Right lobe of liver (tissue), 6 donors: ENCODE data around the gene LRTM2. TPM values are rescaled to one million over a fixed set of nuclear protein-coding genes. Genes with fewer than 3 reads are reported as not detected.

Experiments used
- ATAC-seq, 4 donors: fragments of 200-7000 bp; cut with Tn5 transposase; one replicate each; pipeline ENCODE4 v1.9.1; 2020; ENCODE audit warnings: mild to moderate bottlenecking in 4 of 4, moderate library complexity in 4 of 4
- DNase-seq, 3 donors: peaks; one replicate each; pipeline ENCODE4 v3.0.0-alpha.2; 2020
- H3K27ac ChIP-seq, 3 donors: fragments of 200-600 bp; one replicate each; pipeline ENCODE4 v1.8.0; 2022
- H3K27me3 ChIP-seq, 2 donors: fragments of 200-600 bp; one replicate each; pipeline ENCODE4 v1.8.0; 2022
- H3K36me3 ChIP-seq, 4 donors: fragments of 200-600 bp; sonication (generic) in 1 of 4; one replicate each; pipeline versions ENCODE4 v1.5.1 to v1.8.0; 2017 to 2022; ENCODE audit warnings: control low read depth in 1 of 4
- H3K4me1 ChIP-seq, 4 donors: fragments of 200-600 bp; sonication (generic) in 1 of 4; one replicate each; pipeline versions ENCODE4 v1.5.1 to v1.8.0; 2017 to 2022; ENCODE audit warnings: control low read depth in 1 of 4
- H3K4me3 ChIP-seq, 3 donors: fragments of 200-600 bp; one replicate each; pipeline ENCODE4 v1.8.0; 2022
- H3K9me3 ChIP-seq, 4 donors: fragments of 200-600 bp; sonication (generic) in 1 of 4; one replicate each; pipeline versions ENCODE4 v1.5.1 to v1.8.0; 2017 to 2022; ENCODE audit warnings: control low read depth in 1 of 4
- CTCF ChIP-seq, 4 donors: fragments of 200-600 bp in 3 of 4; fragments of 450-650 bp in 1 of 4; IDR thresholded peaks; one replicate each; pipeline versions ENCODE4 v1.5.1 to v1.8.0; 2016 to 2022; ENCODE audit warnings: antibody characterized with exemption in 4 of 4, mild to moderate bottlenecking in 2 of 4
- POLR2A ChIP-seq: fragments of 450-650 bp; IDR thresholded peaks from one replicate; pipeline ENCODE4 v1.6.1; 2017; ENCODE audit warnings: antibody characterized with exemption, mild to moderate bottlenecking
- WGBS: methylation state at CpG from one replicate; pipeline ENCODE4 v1.1.6; 2018; ENCODE audit warnings: low coverage, low lambda C conversion rate; ENCODE audit not compliant: insufficient coverage; ENCODE audit errors: missing lambda C conversion rate; 5-methylcytosine and 5-hydroxymethylcytosine counted together
- intact Hi-C, 2 donors: fragments of 100-400 bp; cut with DNase I; formaldehyde crosslinking; loops; one replicate each; pipeline versions ENCODE4 v1.11.2 to v1.14.1; 2022
- long read RNA-seq: library from polyadenylated mRNA; unstranded; transcript quantifications from one replicate; pipeline ENCODE4 v2.0.0, GENCODE V29; 2019
- total RNA-seq, 6 experiments: library from RNA; depleted of rRNA in 2 of 6; stranded (reverse); fragments of >200 nt in 2 of 6; fragmentation: NEBNext Ultra II Directional in 3 of 6; extraction: Animal tissue kit (Norgen Biotek cat#: 25700) in 3 of 6; gene quantifications; one replicate each; pipeline versions ENCODE4 v1.1.0 to v1.2.4, GENCODE V29; 2016 to 2023
- donor health status: DM: no; HTN: yes; CAD: no.
- donor health status: DM: no; HTN: no; CAD: no.
- donor health status: DM: no; HTN: no; CAD: no.
- donor health status: DM: no; HTN: yes; CAD: no.
- donor health status: DM: no; HTN: yes; CAD: no.

LRTM2 gene
- not detected for total RNA-seq
- long read RNA-seq: 0 reads

GRCh38 chr12:1820191-1820895 lies at the start of gene LRTM2:
TSS of gene LRTM2 (plus strand) at chr12:1820565. CDS start at chr12:1828149, 7,584 bp downstream.
- H3K27ac ChIP-seq: no peak within 1 kb of the TSS
- no peaks in the 10 kb centered on the region for H3K27me3 ChIP-seq
- TF ChIP-seq POLR2A: no peak
- TF ChIP-seq CTCF (IDR thresholded peaks at IDR 0.05): no peak
- no peak for ATAC-seq
- 18% methylated on average over 22 of the region's 34 CpGs for WGBS
- intact Hi-C loops: loop anchor here in 1 of 2 donors (10.0 kb wide), 1 partner anchor 94 kb away; the partner anchor contains the start of gene CACNA2D4
- no peak for DNase-seq
- H3K4me3 ChIP-seq: no peak within 1 kb of the TSS
- H3K9me3 ChIP-seq: no peaks in the 10 kb centered on the region
- no peaks in the 10 kb centered on the region for H3K36me3 ChIP-seq
- no peaks in the 10 kb centered on the region for H3K4me1 ChIP-seq

- peaks cover 0 to 16% (median 2%) of the 10 kb centered on the region in 4 donors for H3K36me3 ChIP-seq
- intact Hi-C loops: no loop called here
- TF ChIP-seq CTCF (IDR thresholded peaks at IDR 0.05) (no peak), POLR2A (no peak)
- peak in 3 of 4 donors; percentile 38 to 48 (median 45) for ATAC-seq
- DNase-seq: no peak
- WGBS: 73% methylated on average over 4 of the region's 4 CpGs
- no peak overlapping the region for H3K27ac ChIP-seq
- H3K4me3 ChIP-seq: no peak overlapping the region
- no peaks in the 10 kb centered on the region for H3K27me3 ChIP-seq
- H3K9me3 ChIP-seq: no peaks in the 10 kb centered on the region
- H3K4me1 ChIP-seq: peaks cover 0 to 30% (median 5%) of the 10 kb centered on the region in 4 donors
Measured at GRCh38 chr12:1773937-1774655, 46.3 kb upstream of the LRTM2 start.

- H3K4me1 ChIP-seq: peaks cover 0 to 27% (median 3%) of the 10 kb centered on the region in 4 donors
- no peak for DNase-seq
- H3K27ac ChIP-seq: no peak overlapping the region
- ATAC-seq: peak in 2 of 4 donors; percentile 23 to 57
- WGBS: 95% methylated on average over 2 of the region's 4 CpGs
- H3K9me3 ChIP-seq: no peaks in the 10 kb centered on the region
- H3K4me3 ChIP-seq: no peak overlapping the region
- intact Hi-C loops: no loop called here
- peaks cover 0 to 23% (median 5%) of the 10 kb centered on the region in 4 donors for H3K36me3 ChIP-seq
- no peak for TF ChIP-seq CTCF (IDR thresholded peaks at IDR 0.05)
- H3K27me3 ChIP-seq: no peaks in the 10 kb centered on the region
Measured at GRCh38 chr12:1776170-1776921, 44.0 kb upstream of the LRTM2 start.

GRCh38 chr12:1777798-1778197 lies 42.6 kb upstream of the LRTM2 start:
- no peak overlapping the region for H3K27ac ChIP-seq
- WGBS: 91% methylated on average over 4 of the region's 5 CpGs
- H3K4me1 ChIP-seq: peaks cover 0 to 27% (median 3%) of the 10 kb centered on the region in 4 donors
- intact Hi-C loops: no loop called here
- no peak for DNase-seq
- ATAC-seq: no peak
- H3K9me3 ChIP-seq: no peaks in the 10 kb centered on the region
- no peaks in the 10 kb centered on the region for H3K27me3 ChIP-seq
- H3K36me3 ChIP-seq: peaks cover 0 to 23% (median 5%) of the 10 kb centered on the region in 4 donors
- TF ChIP-seq CTCF (IDR thresholded peaks at IDR 0.05) (no peak), POLR2A (no peak)
- no peak overlapping the region for H3K4me3 ChIP-seq
